ENCODE measurements around the gene CATSPER4. TPM values are rescaled to one million over a fixed set of nuclear protein-coding genes. Genes with fewer than 3 reads are reported as not detected.

CATSPER4 gene
- polyA plus RNA-seq, 1 donor from 2014 or later, result not detected

DNA sequence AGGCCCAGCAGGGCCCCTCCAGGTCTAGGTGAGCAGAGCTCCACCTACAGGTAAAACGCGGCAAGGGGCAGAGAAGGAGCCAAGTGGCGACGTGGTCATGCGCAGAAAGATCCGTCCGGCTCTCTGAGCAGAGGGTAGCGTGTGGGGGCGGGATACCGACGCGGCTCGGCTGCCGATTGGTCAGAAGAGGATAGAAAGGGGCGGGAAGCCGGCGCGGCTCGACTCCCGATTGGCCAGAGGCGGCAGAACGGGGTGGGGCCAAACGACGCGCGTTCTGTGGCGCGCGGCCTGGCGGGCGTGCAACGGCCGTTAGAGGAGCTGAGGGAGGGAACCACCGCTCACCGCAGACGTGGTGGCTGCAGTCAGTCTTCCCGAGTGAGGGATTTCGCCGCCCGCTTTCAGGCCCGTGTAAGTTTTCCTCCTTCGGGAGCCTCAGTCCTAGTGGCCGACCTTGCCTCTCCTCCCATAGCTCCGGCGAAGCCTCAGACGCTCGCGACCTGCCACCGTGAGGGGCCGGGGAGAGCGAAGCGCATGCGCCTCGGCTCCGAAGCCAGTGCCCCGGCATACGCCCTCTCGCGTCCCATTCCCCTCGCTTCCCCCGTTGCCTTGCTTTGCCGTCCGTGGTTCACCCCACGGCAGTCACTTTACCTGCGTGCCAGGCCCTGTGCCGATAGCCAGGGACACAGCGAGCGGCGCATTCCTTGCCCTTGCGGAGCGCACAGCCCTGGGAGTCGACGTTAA lies 43.7 kb downstream of the CATSPER4 start, which contains the start of gene CEP85:
Gene CEP85, plus strand, starts transcription at position 298 of the 741 bp plus-strand sequence. CDS start 5,584 bp downstream, outside the sequence.
- Histone ChIP-seq H3F3A (ENCODE audit: insufficient read depth, low read length, poor library complexity, severe bottlenecking) (no peaks in the 10 kb centered on the region), H4K20me1 (ENCODE audit: insufficient read depth) (no peaks in the 10 kb centered on the region), H3K27ac (ENCODE audit: low read length) (peak within 1 kb of the TSS; percentile 76), H3K36me3 (ENCODE audit: insufficient read depth, low read length) (no peaks in the 10 kb centered on the region), H3K9me3 (ENCODE audit: low read length) (no peaks in the 10 kb centered on the region), H3K79me2 (replicated peaks; ENCODE audit: insufficient read depth, low read length) (peaks cover 23% of the 10 kb centered on the region), H3K4me3 (ENCODE audit: low read length) (peak within 1 kb of the TSS; percentile 75), H3K9ac (ENCODE audit: low read length) (peak within 1 kb of the TSS; percentile 70), H3K4me2 (ENCODE audit: low read length) (peak within 1 kb of the TSS; percentile 30), H2AFZ (ENCODE audit: low read depth, low read length) (peak within 1 kb of the TSS; percentile 86), H3K9me2 (ENCODE audit: insufficient read depth, low read length) (no peaks in the 10 kb centered on the region), H3K27me3 (ENCODE audit: insufficient read depth, low read depth, low read length) (no peaks in the 10 kb centered on the region)
- peak; percentile 72 for TF ChIP-seq RAD21 (conservative IDR thresholded peaks at IDR 0.05)
- no peak for TF ChIP-seq EZH2 (IDR thresholded peaks at IDR 0.05; ENCODE audit: borderline replicate concordance, insufficient read depth, low read length, poor library complexity, severe bottlenecking)
- TF ChIP-seq, protein P1, sequence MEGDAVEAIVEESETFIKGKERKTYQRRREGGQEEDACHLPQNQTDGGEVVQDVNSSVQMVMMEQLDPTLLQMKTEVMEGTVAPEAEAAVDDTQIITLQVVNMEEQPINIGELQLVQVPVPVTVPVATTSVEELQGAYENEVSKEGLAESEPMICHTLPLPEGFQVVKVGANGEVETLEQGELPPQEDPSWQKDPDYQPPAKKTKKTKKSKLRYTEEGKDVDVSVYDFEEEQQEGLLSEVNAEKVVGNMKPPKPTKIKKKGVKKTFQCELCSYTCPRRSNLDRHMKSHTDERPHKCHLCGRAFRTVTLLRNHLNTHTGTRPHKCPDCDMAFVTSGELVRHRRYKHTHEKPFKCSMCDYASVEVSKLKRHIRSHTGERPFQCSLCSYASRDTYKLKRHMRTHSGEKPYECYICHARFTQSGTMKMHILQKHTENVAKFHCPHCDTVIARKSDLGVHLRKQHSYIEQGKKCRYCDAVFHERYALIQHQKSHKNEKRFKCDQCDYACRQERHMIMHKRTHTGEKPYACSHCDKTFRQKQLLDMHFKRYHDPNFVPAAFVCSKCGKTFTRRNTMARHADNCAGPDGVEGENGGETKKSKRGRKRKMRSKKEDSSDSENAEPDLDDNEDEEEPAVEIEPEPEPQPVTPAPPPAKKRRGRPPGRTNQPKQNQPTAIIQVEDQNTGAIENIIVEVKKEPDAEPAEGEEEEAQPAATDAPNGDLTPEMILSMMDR (IDR thresholded peaks at IDR 0.05; ENCODE audit: poor library complexity, severe bottlenecking), result peak; percentile 97
- peak; percentile 79 for TF ChIP-seq POLR2AphosphoS5 (IDR thresholded peaks at IDR 0.05)
- TF ChIP-seq MXI1 (conservative IDR thresholded peaks at IDR 0.05; ENCODE audit: poor library complexity, severe bottlenecking), result peak; percentile 91
- no peak for TF ChIP-seq EP300 (conservative IDR thresholded peaks at IDR 0.05; ENCODE audit: poor library complexity, severe bottlenecking)
- TF ChIP-seq SMC3 (conservative IDR thresholded peaks at IDR 0.05; ENCODE audit: poor library complexity), result peak; percentile 71
- TF ChIP-seq, protein P2, sequence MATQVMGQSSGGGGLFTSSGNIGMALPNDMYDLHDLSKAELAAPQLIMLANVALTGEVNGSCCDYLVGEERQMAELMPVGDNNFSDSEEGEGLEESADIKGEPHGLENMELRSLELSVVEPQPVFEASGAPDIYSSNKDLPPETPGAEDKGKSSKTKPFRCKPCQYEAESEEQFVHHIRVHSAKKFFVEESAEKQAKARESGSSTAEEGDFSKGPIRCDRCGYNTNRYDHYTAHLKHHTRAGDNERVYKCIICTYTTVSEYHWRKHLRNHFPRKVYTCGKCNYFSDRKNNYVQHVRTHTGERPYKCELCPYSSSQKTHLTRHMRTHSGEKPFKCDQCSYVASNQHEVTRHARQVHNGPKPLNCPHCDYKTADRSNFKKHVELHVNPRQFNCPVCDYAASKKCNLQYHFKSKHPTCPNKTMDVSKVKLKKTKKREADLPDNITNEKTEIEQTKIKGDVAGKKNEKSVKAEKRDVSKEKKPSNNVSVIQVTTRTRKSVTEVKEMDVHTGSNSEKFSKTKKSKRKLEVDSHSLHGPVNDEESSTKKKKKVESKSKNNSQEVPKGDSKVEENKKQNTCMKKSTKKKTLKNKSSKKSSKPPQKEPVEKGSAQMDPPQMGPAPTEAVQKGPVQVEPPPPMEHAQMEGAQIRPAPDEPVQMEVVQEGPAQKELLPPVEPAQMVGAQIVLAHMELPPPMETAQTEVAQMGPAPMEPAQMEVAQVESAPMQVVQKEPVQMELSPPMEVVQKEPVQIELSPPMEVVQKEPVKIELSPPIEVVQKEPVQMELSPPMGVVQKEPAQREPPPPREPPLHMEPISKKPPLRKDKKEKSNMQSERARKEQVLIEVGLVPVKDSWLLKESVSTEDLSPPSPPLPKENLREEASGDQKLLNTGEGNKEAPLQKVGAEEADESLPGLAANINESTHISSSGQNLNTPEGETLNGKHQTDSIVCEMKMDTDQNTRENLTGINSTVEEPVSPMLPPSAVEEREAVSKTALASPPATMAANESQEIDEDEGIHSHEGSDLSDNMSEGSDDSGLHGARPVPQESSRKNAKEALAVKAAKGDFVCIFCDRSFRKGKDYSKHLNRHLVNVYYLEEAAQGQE (IDR thresholded peaks at IDR 0.05; ENCODE audit: borderline replicate concordance), result peak; percentile 66

DNA sequence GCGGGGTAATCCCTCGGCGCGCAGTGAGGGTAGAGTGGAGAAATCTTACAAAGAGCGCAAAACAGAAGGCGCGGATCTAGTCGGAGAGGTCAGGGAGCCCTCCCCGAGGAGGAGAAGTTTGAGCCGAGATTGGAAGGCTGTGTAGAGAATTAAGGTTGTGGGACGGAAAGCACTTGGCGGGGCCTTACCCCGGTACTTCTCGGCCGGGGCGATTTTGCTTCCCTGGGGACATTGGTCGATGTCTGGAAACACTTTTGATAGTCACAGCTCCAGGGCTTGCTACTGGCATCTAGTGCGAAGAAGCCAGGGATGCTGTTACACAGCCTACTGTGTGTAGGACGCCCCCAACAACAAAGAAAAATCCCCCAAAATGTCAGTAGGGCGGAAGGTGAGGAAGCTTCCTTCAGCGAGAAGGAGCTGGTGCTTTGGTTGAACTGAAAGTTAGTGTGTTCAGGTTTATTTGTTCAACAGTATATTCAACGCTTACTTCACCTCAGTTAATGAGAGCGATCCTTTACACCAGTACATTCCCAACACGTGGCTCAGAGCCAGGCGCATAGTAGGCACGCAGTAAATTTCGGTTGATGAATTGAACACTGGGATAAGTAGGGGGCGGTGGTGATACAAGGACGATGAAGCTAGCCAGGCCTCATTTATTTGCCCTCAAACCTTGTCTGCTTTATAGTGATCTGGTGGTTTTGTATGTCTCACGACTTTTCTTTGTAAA lies 44.4 kb downstream of the CATSPER4 start:
- H3K4me3 ChIP-seq (ENCODE audit: low read length), result peak overlapping the region; percentile 75
- H3K36me3 ChIP-seq (ENCODE audit: insufficient read depth, low read length), result no peaks in the 10 kb centered on the region
- peak overlapping the region; percentile 70 for H3K9ac ChIP-seq (ENCODE audit: low read length)
- peak overlapping the region; percentile 86 for H2AFZ ChIP-seq (ENCODE audit: low read depth, low read length)
- H3K9me2 ChIP-seq (ENCODE audit: insufficient read depth, low read length), result no peaks in the 10 kb centered on the region
- H3F3A ChIP-seq (ENCODE audit: insufficient read depth, low read length, poor library complexity, severe bottlenecking), result no peaks in the 10 kb centered on the region
- H4K20me1 ChIP-seq (ENCODE audit: insufficient read depth), result no peaks in the 10 kb centered on the region
- no peaks in the 10 kb centered on the region for H3K9me3 ChIP-seq (ENCODE audit: low read length)
- H3K27me3 ChIP-seq (ENCODE audit: insufficient read depth, low read depth, low read length), result no peaks in the 10 kb centered on the region
- peak; percentile 54 for TF ChIP-seq SMC3 (conservative IDR thresholded peaks at IDR 0.05; ENCODE audit: poor library complexity)
- TF ChIP-seq, protein P2 (IDR thresholded peaks at IDR 0.05; ENCODE audit: borderline replicate concordance), result no peak
- peaks cover 23% of the 10 kb centered on the region for H3K79me2 ChIP-seq (replicated peaks; ENCODE audit: insufficient read depth, low read length)
- peak overlapping the region; percentile 76 for H3K27ac ChIP-seq (ENCODE audit: low read length)
- peak overlapping the region; percentile 30 for H3K4me2 ChIP-seq (ENCODE audit: low read length)

Measured in neural cell (in vitro differentiated cells).